NCI-H82 treated with DMSO at 0.1 percent for 48 hours (cell line): Measurements from ENCODE around the gene SETD4.

Experiments used
- DNase-seq: peaks from one replicate; lab custom pipeline; 2025; ENCODE audit not compliant: unreplicated experiment; lab: John Stamatoyannopoulos, UW

The SETD4 gene

DNA sequence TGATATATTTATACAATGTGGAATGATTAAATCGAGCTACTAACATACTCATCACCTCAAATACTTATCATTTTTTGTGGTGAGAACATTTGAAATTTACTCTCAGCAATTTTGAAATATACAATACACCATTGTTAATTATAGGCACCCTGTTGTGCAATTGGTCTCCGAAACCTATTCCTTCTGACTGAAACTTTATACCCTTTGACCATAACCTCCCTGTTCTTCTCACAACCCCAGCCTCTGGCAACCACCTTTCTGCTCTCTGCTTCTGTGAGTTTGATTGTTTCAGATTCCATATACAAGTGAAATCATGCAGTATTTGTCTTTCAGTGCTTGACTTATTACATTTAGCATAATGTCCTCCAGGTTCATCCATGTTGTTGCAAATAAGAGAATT lies 49.5 kb downstream of the SETD4 start:
- no peak for DNase-seq

DNA sequence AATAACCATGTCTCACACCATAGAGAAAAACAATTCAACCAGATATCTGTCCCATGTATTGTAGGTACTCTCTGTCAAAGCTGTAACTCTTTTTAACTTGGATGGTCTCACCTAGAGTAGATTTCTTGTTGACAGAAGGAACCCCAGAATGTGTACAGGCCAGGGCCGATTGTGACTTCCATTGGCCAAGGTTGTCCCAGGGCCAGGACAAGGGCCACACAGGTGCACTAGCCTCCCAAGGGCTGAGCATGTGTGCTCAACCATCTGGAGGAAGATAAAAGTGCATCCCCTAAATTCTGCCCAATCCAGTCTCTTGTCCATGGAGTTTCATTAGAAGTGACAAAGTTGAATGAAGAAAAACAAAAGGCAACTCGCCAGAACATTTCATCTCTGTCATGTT lies 51.8 kb downstream of the SETD4 start:
- no peak for DNase-seq

DNA sequence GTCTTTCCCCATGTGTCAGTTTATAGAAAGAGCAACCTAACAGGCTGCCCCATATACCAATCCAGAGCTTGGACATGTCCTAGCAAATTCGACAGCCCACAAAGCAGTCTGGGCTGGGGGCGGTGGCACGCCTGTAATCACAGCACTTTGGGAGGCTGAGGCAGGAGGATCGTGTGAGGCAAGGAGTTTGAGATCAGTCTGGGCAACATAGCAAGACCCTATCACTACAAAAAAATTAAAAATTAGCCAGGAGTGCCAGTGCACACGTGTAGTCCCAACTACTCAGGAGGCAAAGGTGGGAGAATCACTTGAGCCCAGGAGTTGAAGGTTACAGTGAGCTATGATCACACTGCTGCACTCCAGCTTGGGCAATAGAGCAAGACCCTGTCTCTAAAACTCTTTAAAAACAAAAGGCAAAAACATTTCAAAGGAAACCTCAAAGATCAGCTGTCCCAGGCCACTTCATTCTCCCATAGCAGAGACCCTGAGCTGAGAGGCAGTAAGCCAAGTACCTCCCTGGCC lies 54.4 kb downstream of the SETD4 start:
- DNase-seq: no peak

GRCh38 chr21:36005018-36005417 lies 55.3 kb downstream of the SETD4 start:
- DNase-seq: no peak

GRCh38 chr21:36004441-36004840 lies 55.9 kb downstream of the SETD4 start:
- DNase-seq: no peak

DNA sequence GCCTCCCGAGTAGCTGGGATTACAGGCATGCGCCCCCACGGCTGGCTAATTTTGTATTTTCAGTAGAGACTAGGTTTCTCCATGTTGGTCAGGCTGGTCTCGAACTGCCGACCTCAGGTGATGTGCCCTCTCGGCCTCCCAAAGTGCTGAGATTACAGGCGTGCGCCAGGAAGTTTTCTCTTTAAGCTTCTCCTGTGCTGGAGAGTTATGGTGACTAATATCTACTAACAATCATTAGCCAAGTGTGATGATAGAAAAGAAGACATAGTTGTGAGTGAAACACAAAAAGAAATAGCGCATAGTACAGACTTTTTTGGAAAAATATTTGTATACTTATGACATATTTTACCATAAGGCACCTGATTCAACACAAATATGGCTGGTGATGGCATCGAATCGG lies 56.5 kb downstream of the SETD4 start:
- no peak for DNase-seq

DNA sequence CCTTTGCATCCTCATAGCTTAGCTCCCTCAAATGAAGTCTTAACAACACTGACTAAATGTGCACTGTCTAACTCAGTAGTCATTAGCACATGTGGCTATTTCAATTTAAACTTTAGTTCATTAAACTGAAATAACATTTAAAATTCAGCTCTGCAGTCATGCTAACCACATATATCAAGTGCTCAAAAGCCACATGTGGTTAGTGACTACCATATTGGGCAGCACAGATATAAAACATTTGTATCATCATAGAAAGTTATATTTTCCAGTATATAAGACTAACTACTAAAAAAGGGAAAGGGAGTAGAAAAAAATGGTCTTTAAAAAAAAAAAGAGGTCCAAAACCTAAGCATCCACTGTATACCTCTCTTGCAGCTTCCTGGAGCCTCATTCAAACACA lies 64.1 kb downstream of the SETD4 start:
- DNase-seq: no peak

DNA sequence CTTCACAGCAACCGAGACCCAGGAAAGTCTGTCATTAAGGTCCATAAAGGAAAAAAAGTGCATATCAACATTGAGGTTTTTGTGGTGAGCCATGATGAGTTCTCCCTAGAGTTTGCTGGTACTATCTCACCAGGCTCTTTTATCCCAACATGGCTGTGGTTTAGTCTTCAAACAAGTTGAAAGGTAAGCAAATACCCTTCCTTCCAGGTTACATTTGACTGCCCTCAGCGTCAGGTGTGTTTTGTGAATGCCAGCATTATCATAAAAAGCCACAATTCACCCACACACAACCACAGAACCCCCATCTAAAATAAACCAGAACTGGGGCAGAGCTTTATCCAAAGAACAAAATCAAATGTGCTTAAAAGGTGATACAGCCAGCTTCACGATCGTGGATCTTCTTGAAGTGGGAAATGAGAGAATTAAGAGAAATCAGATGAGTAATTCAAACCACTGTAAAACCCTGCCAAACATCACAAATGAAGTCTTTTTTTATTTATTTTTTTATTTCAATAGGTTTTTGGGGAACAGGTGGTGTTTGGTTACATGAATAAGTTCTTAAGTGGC lies 64.7 kb downstream of the SETD4 start:
- no peak for DNase-seq

DNA sequence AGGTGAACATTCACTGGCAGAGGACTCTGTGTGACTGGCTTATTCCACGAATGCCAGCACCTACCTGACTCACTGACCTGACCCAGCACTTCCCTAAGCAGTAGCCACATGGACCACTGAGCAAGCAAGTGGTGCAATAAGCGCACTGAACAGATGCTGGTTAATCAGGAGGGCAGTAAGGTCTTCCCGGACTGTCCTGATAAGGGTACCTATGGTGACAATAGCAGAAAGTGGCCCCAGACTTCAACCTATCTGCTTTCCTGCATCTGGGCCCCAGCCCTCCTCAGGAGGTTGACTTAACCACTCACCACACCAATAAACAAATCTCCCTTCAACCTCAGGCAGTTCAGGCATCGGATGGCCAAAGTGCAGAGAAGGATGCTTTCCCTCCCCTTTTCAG lies 65.7 kb downstream of the SETD4 start:
- DNase-seq: no peak

GRCh38 chr21:35993875-35994490 lies 66.3 kb downstream of the SETD4 start:
- no peak for DNase-seq

DNA sequence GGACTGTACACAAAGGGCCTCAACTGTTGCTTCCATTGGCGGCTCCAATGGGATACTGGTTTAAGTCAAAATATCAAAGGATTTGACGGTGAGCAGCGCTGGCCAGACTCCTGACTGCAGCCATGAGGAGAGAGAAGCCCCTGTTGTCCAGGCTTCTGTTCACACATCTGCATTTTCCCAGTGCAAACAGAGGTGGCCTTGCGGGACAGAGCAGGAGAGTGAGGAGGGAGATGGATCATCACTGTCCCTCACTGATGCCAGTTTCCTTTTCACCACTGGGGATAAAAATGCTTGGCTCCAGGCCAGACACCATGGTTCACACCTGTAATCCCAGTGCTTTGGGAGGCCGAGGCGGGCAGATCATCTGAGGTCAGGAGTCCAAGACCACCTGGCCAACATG lies 69.2 kb downstream of the SETD4 start:
- no peak for DNase-seq

GRCh38 chr21:35990609-35991008 lies 69.7 kb downstream of the SETD4 start:
- no peak for DNase-seq

GRCh38 chr21:35989138-35989735 lies 71.1 kb downstream of the SETD4 start:
- no peak for DNase-seq

DNA sequence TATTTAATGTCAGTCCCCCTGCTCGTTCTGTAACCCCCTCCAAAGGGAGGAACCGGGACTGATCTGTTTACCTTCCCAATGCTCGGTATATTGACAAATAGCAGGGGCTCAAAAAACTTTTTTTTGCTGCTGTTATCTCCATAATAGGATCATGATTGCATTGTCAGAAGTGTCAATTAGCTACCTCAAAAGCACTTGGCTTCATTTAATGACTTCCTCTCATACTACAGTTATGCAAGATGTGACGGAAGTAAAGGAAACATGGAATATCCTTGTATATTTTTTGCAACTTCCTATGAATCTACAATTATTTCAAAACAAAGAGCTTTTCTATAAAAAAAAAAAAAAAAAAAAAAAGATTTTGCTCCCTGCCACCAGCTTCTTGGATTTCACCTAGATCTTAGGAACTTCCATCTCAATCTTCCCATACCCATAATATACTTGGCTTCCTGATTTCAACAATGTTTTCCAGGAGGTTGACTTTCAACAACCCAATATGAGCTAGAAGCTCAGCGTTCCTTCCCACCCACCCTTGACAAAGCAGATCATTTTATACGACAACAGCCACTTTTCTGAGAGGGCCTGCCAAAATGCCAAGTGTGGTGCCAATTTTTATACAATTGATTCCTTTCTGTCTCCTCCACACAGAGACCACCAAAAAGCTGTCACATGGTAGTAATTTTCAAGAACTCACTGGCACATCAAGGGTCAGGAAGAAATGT lies 71.7 kb downstream of the SETD4 start:
- DNase-seq: no peak

GRCh38 chr21:35987475-35987874 lies 72.9 kb downstream of the SETD4 start:
- no peak for DNase-seq

- DNase-seq: no peak
Measured at GRCh38 chr21:35984654-35985361, 75.5 kb downstream of the SETD4 start.
